HAP-1 (cell line): ENCODE data around the gene SLC35F1.
"Not testable (repeated sequence)": the region's sequence is repeated elsewhere in the genome, so short reads cannot be mapped to it uniquely, and the experiment has no call there.

ENCODE experiments used
- DNase-seq, 2 experiments: peaks; one replicate each; pipeline ENCODE4 v3.0.0-alpha.2; 2016 to 2020; ENCODE audit warnings: low spot score in 2 of 2
- H3K27me3 ChIP-seq: fragments of 250-450 bp; sonication (Bioruptor Pico); 2 replicates; pipeline ENCODE4 v1.5.1; 2020; ENCODE audit warnings: low read depth, mild to moderate bottlenecking, moderate library complexity
- H3K36me3 ChIP-seq: fragments of 250-450 bp; sonication (Bioruptor Pico); replicated peaks from 2 replicates; pipeline ENCODE4 v1.5.1; 2020; ENCODE audit warnings: mild to moderate bottlenecking
- H3K4me1 ChIP-seq: fragments of 250-450 bp; sonication (Bioruptor Pico); 2 replicates; pipeline ENCODE4 v1.5.1; 2020; ENCODE audit warnings: mild to moderate bottlenecking
- H3K4me3 ChIP-seq: fragments of 250-450 bp; sonication (Bioruptor Pico); 2 replicates; pipeline ENCODE4 v1.5.1; 2020; ENCODE audit warnings: mild to moderate bottlenecking, moderate library complexity
- H3K9me3 ChIP-seq: fragments of 250-450 bp; sonication (Bioruptor Pico); 2 replicates; pipeline ENCODE4 v1.5.1; 2020; ENCODE audit warnings: mild to moderate bottlenecking, moderate library complexity
- in situ Hi-C: fragments of 300-500 bp; cut with MboI; formaldehyde crosslinking; loops from 3 replicates; pipeline ENCODE4 v1.14.3; 2020; ENCODE audit warnings: low sequenced_read_pairs, inconsistent platforms, mixed read lengths

Gene SLC35F1

DNA sequence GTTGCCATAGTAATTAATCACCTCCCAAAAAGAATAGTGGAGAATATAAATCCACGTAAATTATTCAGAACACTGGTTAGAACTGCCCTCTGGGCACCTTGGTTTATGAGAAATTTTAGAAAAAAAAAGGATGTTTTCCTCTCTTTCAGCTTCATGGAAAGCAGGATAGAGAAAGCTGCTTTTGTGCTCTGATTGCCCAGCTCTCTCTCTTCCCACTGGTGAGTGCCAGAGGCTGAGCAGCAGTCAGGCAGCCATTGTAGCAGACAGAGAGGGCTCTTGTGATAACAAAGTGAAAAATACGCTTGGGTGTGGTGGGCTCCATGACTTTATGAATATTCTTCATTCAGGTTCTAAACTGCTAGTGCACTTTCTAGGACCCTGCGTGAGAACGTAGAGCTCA is 26.4 kb downstream of the SLC35F1 start:
- Histone ChIP-seq H3K4me1 (peaks cover 26% of the 10 kb centered on the region), H3K4me3 (no peak overlapping the region), H3K9me3 (peaks cover 5% of the 10 kb centered on the region; the same call in 1 of the 2 replicates), H3K27me3 (no peaks in the 10 kb centered on the region), H3K36me3 (no peaks in the 10 kb centered on the region)
- in situ Hi-C loops, result no loop called here
- peak; percentile 53 to 63 for DNase-seq

DNA sequence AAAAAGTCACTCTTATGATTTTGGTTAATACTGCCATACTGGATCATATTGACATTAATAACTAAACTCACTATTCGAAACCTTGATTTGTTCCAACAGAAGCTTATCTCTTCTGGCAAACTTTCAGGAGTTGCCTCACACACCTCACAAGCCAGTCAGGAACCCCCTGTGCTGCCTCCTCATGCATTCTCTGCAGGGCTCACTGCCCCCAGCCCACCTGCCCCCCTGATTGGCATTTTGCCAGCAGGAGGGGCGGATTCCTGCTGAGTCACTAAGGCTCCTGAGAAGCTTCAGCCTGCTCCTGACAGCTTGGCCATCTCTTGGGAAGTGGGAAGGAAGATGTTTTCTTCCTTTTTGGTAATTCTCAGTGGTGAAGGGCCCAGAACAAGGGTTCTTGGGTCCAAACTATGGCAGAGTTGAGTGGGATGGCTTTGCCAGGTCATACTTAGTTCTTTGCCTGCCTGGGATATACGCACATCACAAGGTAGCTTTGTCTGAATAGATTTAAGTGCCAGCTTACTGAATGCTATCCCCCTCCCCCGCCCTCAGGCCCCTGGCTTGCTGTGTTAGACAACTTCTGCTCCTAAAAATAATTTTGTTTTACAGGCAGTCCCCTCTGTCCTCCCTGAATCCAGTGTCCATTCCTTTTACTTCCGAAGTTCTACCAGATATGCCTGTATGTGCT is 31.4 kb downstream of the SLC35F1 start:
- no peak for DNase-seq
- Histone ChIP-seq H3K36me3 (no peaks in the 10 kb centered on the region), H3K27me3 (no peaks in the 10 kb centered on the region), H3K4me3 (no peak overlapping the region), H3K4me1 (peaks cover 9% of the 10 kb centered on the region), H3K9me3 (no peaks in the 10 kb centered on the region)
- in situ Hi-C loops, result no loop called here

DNA sequence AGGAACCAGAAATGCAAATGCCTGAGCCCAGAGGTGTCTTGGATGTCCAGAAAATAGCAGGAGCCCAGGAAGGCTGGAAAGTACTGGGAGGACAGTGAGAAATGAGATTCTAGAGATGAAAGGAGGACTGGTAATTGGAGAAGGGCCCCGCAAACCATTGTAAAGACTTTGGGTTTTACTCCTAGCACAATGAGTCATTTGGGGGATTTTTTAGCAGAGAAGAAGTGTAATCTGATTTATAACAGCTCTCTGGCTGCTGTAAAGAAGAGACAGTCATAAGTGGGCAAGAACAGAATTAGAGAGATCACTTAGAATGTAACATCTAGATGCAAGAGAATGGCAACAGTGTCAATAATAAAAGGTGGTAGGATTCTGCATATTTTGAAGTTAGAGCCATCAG is 40.2 kb downstream of the SLC35F1 start:
- Histone ChIP-seq H3K4me3 (no peak overlapping the region), H3K4me1 (no peaks in the 10 kb centered on the region), H3K27me3 (no peaks in the 10 kb centered on the region), H3K9me3 (no peaks in the 10 kb centered on the region), H3K36me3 (no peaks in the 10 kb centered on the region)
- DNase-seq, result no peak
- in situ Hi-C loops, result no loop called here

DNA sequence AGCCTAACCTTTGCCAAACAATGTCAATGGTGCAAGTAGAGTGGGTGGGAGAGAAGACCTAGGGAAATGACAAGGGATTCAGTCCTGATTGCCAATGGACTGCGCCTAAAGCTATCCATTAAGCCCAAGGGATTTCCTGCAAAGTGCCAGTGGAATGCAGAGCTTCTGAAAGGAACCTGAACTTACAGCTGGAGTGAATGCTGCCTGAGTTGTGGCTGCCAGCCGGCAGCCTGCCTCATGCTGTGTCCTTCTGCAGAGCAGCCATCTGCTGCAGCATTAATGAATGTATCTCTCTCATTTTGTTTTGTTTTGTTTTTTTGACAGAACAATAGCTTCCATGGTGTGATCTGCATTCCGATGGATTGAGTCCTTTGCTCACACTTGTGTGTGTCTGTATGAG is 44.7 kb downstream of the SLC35F1 start:
- in situ Hi-C loops, result no loop called here
- Histone ChIP-seq H3K36me3 (no peaks in the 10 kb centered on the region), H3K9me3 (no peaks in the 10 kb centered on the region), H3K4me1 (no peaks in the 10 kb centered on the region), H3K4me3 (no peak overlapping the region), H3K27me3 (no peaks in the 10 kb centered on the region)
- DNase-seq, result peak in 1 of 2 experiments; percentile 10

DNA sequence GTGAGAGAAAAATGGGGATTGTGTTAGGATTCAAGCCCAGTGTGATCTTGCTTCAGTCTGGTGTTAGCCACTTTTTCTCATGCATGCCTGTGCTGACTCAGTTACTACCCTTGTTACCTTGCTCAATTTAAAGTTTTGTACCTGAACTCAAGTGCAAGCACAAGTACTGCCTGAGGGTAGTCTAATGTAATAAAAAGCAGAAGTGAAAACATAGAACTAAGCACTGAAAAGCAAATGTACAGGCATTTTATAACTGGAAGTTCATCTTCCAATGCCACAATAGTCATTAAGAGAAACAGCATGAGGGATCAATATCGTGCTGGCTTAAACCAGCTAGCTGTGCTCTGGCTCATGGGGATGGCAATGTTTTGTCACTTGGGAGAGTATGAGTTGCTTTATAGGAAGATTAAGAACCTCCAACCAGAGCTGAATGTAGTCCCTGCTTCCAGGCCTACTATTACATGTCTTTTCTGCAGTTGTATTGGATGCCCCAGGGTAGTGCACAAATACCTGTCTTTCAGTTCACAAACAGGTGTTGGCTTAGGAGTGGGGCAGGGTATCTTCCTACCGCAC is 48.7 kb downstream of the SLC35F1 start:
- no peaks in the 10 kb centered on the region for H3K36me3 ChIP-seq
- H3K9me3 ChIP-seq, result no peaks in the 10 kb centered on the region
- no peaks in the 10 kb centered on the region for H3K4me1 ChIP-seq
- DNase-seq, result no peak
- no peaks in the 10 kb centered on the region for H3K27me3 ChIP-seq
- in situ Hi-C loops, result no loop called here
- H3K4me3 ChIP-seq, result no peak overlapping the region

DNA sequence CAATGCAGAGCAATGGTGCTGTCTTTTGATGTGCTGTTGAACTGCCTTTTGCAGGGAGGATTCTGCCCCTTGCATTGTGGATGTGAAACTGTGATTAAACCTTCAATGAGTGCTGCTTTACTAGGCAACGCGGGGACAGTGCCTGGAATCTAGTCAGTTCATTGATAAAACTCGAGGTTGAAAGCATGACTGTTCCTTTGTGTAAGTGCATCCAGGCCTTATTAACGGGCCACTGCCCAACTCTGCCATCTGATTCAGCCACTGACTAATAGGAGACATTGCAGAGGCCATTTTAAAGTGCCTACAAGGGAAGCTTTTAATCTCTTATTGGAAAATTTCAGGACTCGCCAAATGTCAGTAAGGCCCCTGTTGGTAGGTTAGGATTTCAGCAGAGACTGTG is 49.3 kb downstream of the SLC35F1 start:
- no peak overlapping the region for H3K4me3 ChIP-seq
- H3K36me3 ChIP-seq, result no peaks in the 10 kb centered on the region
- H3K27me3 ChIP-seq, result no peaks in the 10 kb centered on the region
- H3K4me1 ChIP-seq, result no peaks in the 10 kb centered on the region
- in situ Hi-C loops, result no loop called here
- no peak for DNase-seq
- H3K9me3 ChIP-seq, result no peaks in the 10 kb centered on the region

DNA sequence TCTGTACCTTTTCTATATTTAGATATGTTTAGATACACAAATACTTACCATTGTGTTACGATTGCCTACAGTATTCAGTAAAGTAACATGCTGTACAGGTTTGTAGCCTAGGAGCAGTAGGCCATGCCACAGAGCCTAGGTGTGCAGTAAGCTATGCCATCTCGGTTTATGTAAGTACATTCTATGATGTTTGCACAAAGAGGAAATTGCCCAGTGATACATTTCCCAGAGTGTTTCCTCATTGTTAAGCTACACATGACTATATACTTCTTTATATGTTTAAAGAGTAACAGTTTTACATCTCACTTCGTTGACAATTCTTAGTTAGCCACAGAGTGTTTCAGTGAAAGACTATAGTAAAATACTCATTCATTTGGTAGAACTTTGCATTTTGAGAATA is 51.5 kb downstream of the SLC35F1 start:
- Histone ChIP-seq H3K27me3 (no peaks in the 10 kb centered on the region), H3K9me3 (no peaks in the 10 kb centered on the region), H3K4me1 (no peaks in the 10 kb centered on the region), H3K4me3 (no peak overlapping the region), H3K36me3 (no peaks in the 10 kb centered on the region)
- in situ Hi-C loops, result no loop called here
- no peak for DNase-seq

DNA sequence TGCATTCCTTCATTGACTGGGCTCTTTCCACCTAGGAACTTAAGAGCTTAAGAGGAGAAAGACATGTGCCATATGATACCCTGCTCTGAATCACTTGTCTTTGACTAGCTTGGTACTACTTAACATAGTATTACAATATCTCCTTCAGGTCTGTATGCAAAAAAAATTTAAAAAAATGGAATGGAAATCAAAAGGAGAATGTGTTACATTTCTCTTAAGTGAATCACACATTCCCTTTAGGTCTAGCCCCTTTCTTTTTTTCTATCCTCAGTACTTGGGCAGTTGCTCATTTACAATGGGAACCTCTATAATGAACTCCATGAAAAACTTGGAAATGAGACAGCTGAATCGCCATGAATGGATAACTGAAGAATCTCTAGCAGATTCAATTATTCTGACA is 53.8 kb downstream of the SLC35F1 start:
- Histone ChIP-seq H3K9me3 (no peaks in the 10 kb centered on the region), H3K36me3 (no peaks in the 10 kb centered on the region), H3K27me3 (no peaks in the 10 kb centered on the region), H3K4me1 (no peaks in the 10 kb centered on the region), H3K4me3 (no peak overlapping the region)
- DNase-seq, result no peak
- in situ Hi-C loops, result no loop called here

DNA sequence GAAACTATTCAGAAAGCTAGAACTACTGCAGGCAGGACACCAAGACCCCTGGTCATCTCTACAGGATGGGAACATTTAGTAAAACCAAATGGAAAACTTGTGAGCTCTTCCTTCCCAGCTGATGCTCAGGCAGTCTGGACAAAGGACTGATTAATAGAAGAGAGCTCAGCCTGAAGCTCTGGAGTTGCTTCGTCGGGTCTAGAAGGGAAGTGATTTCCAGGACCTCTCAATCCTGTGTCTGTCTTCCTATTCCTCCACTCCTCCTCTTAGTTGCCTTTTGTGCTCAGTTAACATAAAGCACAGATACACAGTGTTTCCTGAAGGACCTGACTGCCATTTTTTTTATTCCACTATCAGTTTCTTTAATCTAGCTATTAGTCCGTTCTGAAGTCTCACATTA is 54.2 kb downstream of the SLC35F1 start:
- no peaks in the 10 kb centered on the region for H3K4me1 ChIP-seq
- no peak for DNase-seq
- no peak overlapping the region for H3K4me3 ChIP-seq
- no peaks in the 10 kb centered on the region for H3K9me3 ChIP-seq
- H3K27me3 ChIP-seq, result no peaks in the 10 kb centered on the region
- in situ Hi-C loops, result no loop called here
- H3K36me3 ChIP-seq, result no peaks in the 10 kb centered on the region

DNA sequence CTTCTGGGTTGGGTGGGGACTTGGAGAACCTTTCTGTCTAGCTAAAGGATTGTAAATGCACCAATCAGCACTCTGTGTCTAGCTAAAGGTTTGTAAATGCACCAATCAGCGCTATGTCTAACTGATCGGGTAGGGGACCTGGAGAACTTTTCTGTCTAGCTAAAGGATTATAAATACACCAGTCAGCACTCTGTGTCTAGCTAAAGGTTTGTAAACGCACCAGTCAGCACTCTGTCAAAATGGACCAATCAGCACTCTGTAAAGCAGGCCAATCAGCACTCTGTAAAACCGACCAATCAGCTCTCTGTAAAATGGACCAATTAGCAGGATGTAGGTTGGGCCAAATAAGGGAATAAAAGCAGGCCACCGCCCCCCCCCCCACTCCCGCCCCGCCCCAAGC is 58.7 kb downstream of the SLC35F1 start:
- in situ Hi-C loops, H3K27me3 ChIP-seq, H3K36me3 ChIP-seq, H3K9me3 ChIP-seq, H3K4me1 ChIP-seq, DNase-seq, H3K4me3 ChIP-seq: not testable (repeated sequence)

DNA sequence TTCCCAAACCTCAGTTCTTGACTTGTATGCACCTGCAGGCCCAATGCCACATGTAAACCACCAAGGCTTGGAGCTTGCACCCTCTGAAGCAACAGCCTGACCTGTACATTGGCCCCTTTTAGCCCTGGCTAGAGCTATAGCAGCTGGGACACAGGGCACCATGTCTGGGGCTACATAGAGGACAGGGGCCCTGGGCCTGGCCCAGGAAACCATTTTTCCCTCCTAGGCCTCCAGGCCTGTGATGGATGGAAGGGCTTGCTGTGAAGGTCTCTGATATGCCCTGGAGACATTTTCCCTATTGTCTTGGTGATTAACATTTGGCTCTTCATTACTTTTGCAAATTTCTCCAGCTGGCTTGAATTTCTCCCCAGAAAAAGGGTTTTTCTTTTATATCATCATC is 64.6 kb downstream of the SLC35F1 start:
- in situ Hi-C loops, result no loop called here
- Histone ChIP-seq H3K4me3 (no peak overlapping the region), H3K4me1 (no peaks in the 10 kb centered on the region), H3K9me3 (no peaks in the 10 kb centered on the region), H3K27me3 (no peaks in the 10 kb centered on the region), H3K36me3 (no peaks in the 10 kb centered on the region)
- no peak for DNase-seq

DNA sequence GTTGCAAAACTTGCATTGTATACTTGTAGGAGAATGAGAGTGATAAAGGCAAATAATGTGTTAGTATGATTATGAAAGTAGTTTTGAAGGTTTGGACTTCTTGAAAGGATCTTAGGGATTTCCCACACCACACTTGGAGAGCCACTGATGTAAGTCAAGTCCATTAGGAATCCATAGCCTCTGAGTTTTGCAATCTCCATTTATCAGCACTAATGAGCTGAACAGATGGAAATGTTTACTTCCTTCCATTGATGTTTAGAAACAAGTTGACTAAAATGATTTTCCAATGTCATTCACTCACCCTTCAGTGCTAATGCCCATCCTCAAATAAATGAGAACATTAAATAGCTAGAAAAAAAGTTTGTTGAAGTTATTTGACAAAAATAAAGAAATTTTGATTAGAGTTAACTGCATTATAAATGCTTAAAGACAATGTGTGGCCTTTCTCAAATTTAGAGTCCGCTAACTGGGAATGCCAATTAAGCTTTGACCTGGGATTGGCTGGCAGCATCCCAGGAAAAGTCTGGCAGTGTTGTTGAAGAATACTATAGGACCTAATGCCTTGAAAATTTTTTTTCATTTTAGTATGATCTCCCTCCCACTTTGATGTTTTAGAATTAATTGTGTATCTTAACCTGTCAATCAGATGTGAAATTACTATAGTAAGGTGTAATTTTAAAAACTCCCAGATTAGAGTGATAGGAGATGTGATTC is 68.0 kb downstream of the SLC35F1 start:
- in situ Hi-C loops, result loop anchor here (25.0 kb wide), 1 partner anchor 287 kb away; no protein-coding TSS in a partner anchor
- H3K4me1 ChIP-seq, result no peaks in the 10 kb centered on the region
- no peak overlapping the region for H3K4me3 ChIP-seq
- H3K36me3 ChIP-seq, result no peaks in the 10 kb centered on the region
- no peak for DNase-seq
- no peaks in the 10 kb centered on the region for H3K9me3 ChIP-seq
- H3K27me3 ChIP-seq, result no peaks in the 10 kb centered on the region

DNA sequence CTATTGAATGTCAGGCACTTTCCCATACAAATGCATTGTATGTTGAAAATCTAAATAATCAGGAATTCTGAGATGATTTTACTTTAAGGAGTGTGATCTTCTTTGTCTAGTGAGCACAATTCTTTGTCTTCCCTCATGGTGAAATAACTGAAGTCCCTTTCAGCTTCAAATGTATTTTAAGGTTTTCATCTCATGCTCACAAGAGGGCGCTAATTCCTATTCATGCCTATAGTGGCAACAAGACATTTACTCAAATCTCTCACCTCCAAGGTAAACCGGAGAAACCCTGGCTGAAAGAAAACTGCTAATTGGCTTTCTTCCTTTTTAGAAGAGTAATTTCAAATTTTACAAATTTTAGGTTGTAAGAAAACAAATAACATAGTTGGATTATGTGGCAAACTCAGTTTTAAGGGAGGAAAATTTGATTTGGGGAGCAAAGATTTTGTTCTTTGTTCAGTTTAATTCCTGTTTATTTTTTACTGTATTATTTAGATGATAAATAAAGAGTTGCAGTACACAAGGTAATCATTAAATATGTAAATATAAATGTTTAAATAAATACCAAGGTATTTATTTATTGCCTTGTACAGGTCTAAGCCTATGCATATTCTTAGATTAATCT is 69.1 kb downstream of the SLC35F1 start:
- DNase-seq, result peak; percentile 42 to 66
- H3K36me3 ChIP-seq, result no peaks in the 10 kb centered on the region
- no peaks in the 10 kb centered on the region for H3K9me3 ChIP-seq
- no peaks in the 10 kb centered on the region for H3K4me1 ChIP-seq
- H3K4me3 ChIP-seq, result no peak overlapping the region
- in situ Hi-C loops, result loop anchor here (25.0 kb wide), 1 partner anchor 286 kb away; no protein-coding TSS in a partner anchor
- no peaks in the 10 kb centered on the region for H3K27me3 ChIP-seq

DNA sequence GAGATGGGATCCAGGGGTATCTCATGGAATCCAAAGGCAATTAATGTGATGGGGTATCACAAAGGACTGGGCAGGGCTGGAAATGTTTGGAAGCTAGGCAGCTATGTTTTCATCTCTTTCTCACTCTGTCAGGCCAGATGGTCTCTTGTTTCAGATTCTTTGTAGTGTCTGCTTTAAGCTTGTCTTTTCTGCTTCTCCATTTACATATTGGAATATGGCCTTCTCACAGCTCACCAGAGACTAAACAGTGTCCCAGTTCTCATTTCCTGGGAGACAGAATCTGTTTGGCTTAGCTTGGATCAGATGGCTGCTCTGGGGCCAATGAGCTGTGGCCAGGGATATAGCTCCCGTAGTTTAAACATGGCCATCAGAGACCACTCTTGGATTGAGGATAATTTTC is 78.9 kb downstream of the SLC35F1 start:
- in situ Hi-C loops, result loop anchor here (25.0 kb wide), 1 partner anchor 276 kb away; no protein-coding TSS in a partner anchor
- H3K9me3 ChIP-seq, result no peaks in the 10 kb centered on the region
- H3K36me3 ChIP-seq, result no peaks in the 10 kb centered on the region
- DNase-seq, result peak; percentile 7 to 15
- no peaks in the 10 kb centered on the region for H3K4me1 ChIP-seq
- H3K27me3 ChIP-seq, result no peaks in the 10 kb centered on the region
- no peak overlapping the region for H3K4me3 ChIP-seq
